Measurements from ENCODE around the gene TNFRSF6B.
"Not testable (repeated sequence)": the region's sequence is repeated elsewhere in the genome, so short reads cannot be mapped to it uniquely, and the experiment has no call there.

Gene TNFRSF6B

GRCh38 chr20:63663332-63664066 is 33.0 kb upstream of the TNFRSF6B start:
- DNase-seq, result no peak

- DNase-seq, result no peak
Measured at GRCh38 chr20:63664143-63664851, 32.2 kb upstream of the TNFRSF6B start.

GRCh38 chr20:63664861-63665594 is 31.4 kb upstream of the TNFRSF6B start:
- no peak for DNase-seq

- no peak for DNase-seq
Measured at GRCh38 chr20:63665708-63666107, 30.7 kb upstream of the TNFRSF6B start.

- DNase-seq, result no peak
Measured at GRCh38 chr20:63667858-63668257, 28.6 kb upstream of the TNFRSF6B start.

- DNase-seq, result no peak
Measured at GRCh38 chr20:63668351-63668750, 28.1 kb upstream of the TNFRSF6B start.

GRCh38 chr20:63671695-63672094 is 24.8 kb upstream of the TNFRSF6B start:
- DNase-seq, result not testable (repeated sequence)

- no peak for DNase-seq
Measured at GRCh38 chr20:63672666-63673065, 23.8 kb upstream of the TNFRSF6B start.

GRCh38 chr20:63673951-63674350 is 22.5 kb upstream of the TNFRSF6B start:
- no peak for DNase-seq

- no peak for DNase-seq
Measured at GRCh38 chr20:63675681-63676368, 20.6 kb upstream of the TNFRSF6B start.

- no peak for DNase-seq
Measured at GRCh38 chr20:63678071-63678470, 18.4 kb upstream of the TNFRSF6B start.

GRCh38 chr20:63678667-63679465 is 17.6 kb upstream of the TNFRSF6B start:
- DNase-seq, result no peak

- DNase-seq, result no peak
Measured at GRCh38 chr20:63679799-63680305, 16.6 kb upstream of the TNFRSF6B start.

- DNase-seq, result no peak
Measured at GRCh38 chr20:63680427-63680826, 16.0 kb upstream of the TNFRSF6B start.

- no peak for DNase-seq
Measured at GRCh38 chr20:63680857-63681608, 15.4 kb upstream of the TNFRSF6B start.

- DNase-seq, result no peak
Measured at GRCh38 chr20:63681609-63682142, 14.8 kb upstream of the TNFRSF6B start.

- no peak for DNase-seq
Measured at GRCh38 chr20:63682384-63683139, 13.9 kb upstream of the TNFRSF6B start.

- DNase-seq, result no peak
Measured at GRCh38 chr20:63685269-63686026, 11.0 kb upstream of the TNFRSF6B start.

GRCh38 chr20:63686094-63686491 is 10.4 kb upstream of the TNFRSF6B start:
- DNase-seq, result no peak

Data from NCI-H1930 (cell line).